Endothelial cell of umbilical vein (primary cell): ENCODE data around the gene PRG2. TPM values are rescaled to one million over a fixed set of nuclear protein-coding genes. Genes with fewer than 3 reads are reported as not detected.

Experiments used
- BruUV-seq: library from RNA; stranded (reverse); fragments of 400-500 nt; replicated peaks from 2 replicates; lab custom pipeline; 2021; lab: Mats Ljungman, UMichigan
- CTCF ChIA-PET: fragments of 300-600, 350-600 bp; sonication (Branson Sonifier 250); formaldehyde crosslinking; loops from one replicate; lab custom pipeline; 2021; ENCODE audit warnings: antibody characterized with exemption, inconsistent platforms; lab: Charles Lee
- POLR2A ChIA-PET: fragments of 300-600, 350-600 bp; sonication (Branson Sonifier 250); formaldehyde crosslinking; loops from one replicate; lab custom pipeline; 2021; ENCODE audit warnings: antibody characterized with exemption, inconsistent platforms; lab: Charles Lee
- DNase-seq: peaks from one replicate; pipeline ENCODE4 v3.0.0-alpha.2; 2011; ENCODE audit warnings: low read depth, low spot score
- FAIRE-seq: peaks from 2 replicates; lab custom pipeline; 2011; peaks lifted over from hg19 to GRCh38; lab: Jason Lieb, UNC
- H2AFZ ChIP-seq: 2 replicates; pipeline ENCODE4 v1.6.0; 2012; ENCODE audit warnings: low read depth, low read length, control low read depth, inconsistent platforms
- H3K27ac ChIP-seq: 2 replicates; pipeline ENCODE4 v1.5.1; 2011; ENCODE audit warnings: low read depth, mild to moderate bottlenecking, control low read depth, low read length, moderate library complexity; ENCODE audit not compliant: insufficient read depth
- H3K27me3 ChIP-seq, 2 experiments: 2 replicates each; pipeline versions ENCODE4 v1.6.0 to v1.6.1; 2011; ENCODE audit warnings: low read length in 2 of 2, mixed read lengths in 1 of 2; ENCODE audit not compliant: control insufficient read depth in 2 of 2, insufficient read depth in 2 of 2
- H3K36me3 ChIP-seq, 2 experiments: 2 replicates in 1 of 2; 3 replicates in 1 of 2; pipeline ENCODE4 v1.5.1; 2011; ENCODE audit warnings: low read length in 2 of 2, mild to moderate bottlenecking in 1 of 2, moderate library complexity in 1 of 2; ENCODE audit not compliant: control insufficient read depth in 2 of 2, insufficient read depth in 2 of 2; ENCODE audit errors: extremely low read depth in 1 of 2
- H3K4me1 ChIP-seq: 3 replicates; pipeline ENCODE4 v1.5.1; 2011; ENCODE audit warnings: mild to moderate bottlenecking, low read length; ENCODE audit not compliant: control insufficient read depth, insufficient read depth; ENCODE audit errors: extremely low read depth
- H3K4me2 ChIP-seq: 2 replicates; pipeline ENCODE4 v1.6.1; 2011; ENCODE audit warnings: low read length, control low read depth, mixed read lengths; ENCODE audit not compliant: insufficient read depth
- H3K4me3 ChIP-seq, 3 experiments: fragments of 200-600 bp in 1 of 3; sonication (generic), shearing (Covaris generic) in 1 of 3; replicated peaks in 1 of 3; 2 replicates each; pipeline ENCODE4 v1.5.1; 2011 to 2016; ENCODE audit warnings: control low read depth in 3 of 3, low read length in 3 of 3, mild to moderate bottlenecking in 2 of 3, inconsistent platforms in 1 of 3, low read depth in 1 of 3, moderate library complexity in 1 of 3; ENCODE audit not compliant: insufficient read depth in 1 of 3
- H3K79me2 ChIP-seq: 2 replicates; pipeline ENCODE4 v1.6.0; 2012; ENCODE audit warnings: low read length, inconsistent platforms; ENCODE audit not compliant: control insufficient read depth, insufficient read depth
- H3K9ac ChIP-seq: replicated peaks from 2 replicates; pipeline ENCODE3; 2011; ENCODE audit warnings: low read length, control low read depth; ENCODE audit not compliant: insufficient read depth; ENCODE audit errors: extremely low read depth
- H3K9me1 ChIP-seq: replicated peaks from 3 replicates; pipeline ENCODE4 v1.6.0; 2011; ENCODE audit warnings: mild to moderate bottlenecking, low read length; ENCODE audit not compliant: control insufficient read depth, insufficient read depth; ENCODE audit errors: extremely low read depth
- H3K9me3 ChIP-seq: replicated peaks from 2 replicates; pipeline ENCODE4 v1.5.1; 2012; ENCODE audit warnings: low read length, inconsistent platforms; ENCODE audit not compliant: control insufficient read depth, insufficient read depth
- H4K20me1 ChIP-seq: replicated peaks from 2 replicates; pipeline ENCODE3; 2011; ENCODE audit warnings: mild to moderate bottlenecking, low read length; ENCODE audit not compliant: control insufficient read depth, insufficient read depth; ENCODE audit errors: extremely low read depth
- EZH2 ChIP-seq: IDR thresholded peaks from 2 replicates; pipeline ENCODE4 v1.6.1; 2012; ENCODE audit warnings: borderline replicate concordance, low read depth, mild to moderate bottlenecking, moderate library complexity, low read length, inconsistent platforms; ENCODE audit not compliant: severe bottlenecking
- FOS ChIP-seq: IDR thresholded peaks from 2 replicates; pipeline ENCODE4 v1.6.1; 2011; ENCODE audit warnings: mild to moderate bottlenecking, low read length, moderate library complexity, borderline replicate concordance; ENCODE audit not compliant: insufficient read depth
- GATA2 ChIP-seq: IDR thresholded peaks from 2 replicates; pipeline ENCODE4 v1.7.0; 2011; ENCODE audit warnings: low read depth, mild to moderate bottlenecking, moderate library complexity, mixed read lengths, low read length; ENCODE audit not compliant: insufficient read length, insufficient read depth
- JUN ChIP-seq: IDR thresholded peaks from 2 replicates; pipeline ENCODE4 v1.6.1; 2011; ENCODE audit warnings: borderline replicate concordance, low read depth; ENCODE audit not compliant: insufficient read length, insufficient read depth
- MYC ChIP-seq: IDR thresholded peaks from one replicate; pipeline ENCODE4 v1.6.1; 2011; ENCODE audit warnings: mild to moderate bottlenecking, low read depth, low read length
- POLR2A ChIP-seq: IDR thresholded peaks from 2 replicates; pipeline ENCODE4 v1.6.1; 2012; ENCODE audit warnings: low read depth, mild to moderate bottlenecking, control low read depth, low read length
- POLR2AphosphoS5 ChIP-seq: IDR thresholded peaks from 2 replicates; pipeline ENCODE4 v1.6.1; 2012; ENCODE audit warnings: low read depth, mild to moderate bottlenecking, control low read depth, low read length, moderate library complexity; ENCODE audit not compliant: insufficient read depth
- dilution Hi-C: fragments of 300-500 bp; cut with MboI; formaldehyde crosslinking; loops from one replicate; pipeline ENCODE4 v1.15.0; 2019; ENCODE audit warnings: low sequenced_read_pairs; ENCODE audit not compliant: extremely low pct_ligation_motif_present
- intact Hi-C: fragments of 100-400 bp; cut with micrococcal nuclease; formaldehyde crosslinking; loops from one replicate; pipeline ENCODE4 v1.10.0; 2022
- polyA plus RNA-seq, 4 experiments: library from polyadenylated mRNA; depleted of rRNA in 3 of 4; stranded (reverse) in 3 of 4; unstranded in 1 of 4; fragments of >200 nt; gene quantifications; 2 replicates each; pipeline versions ENCODE4 v1.2.1 to v1.2.3, GENCODE V29; 2011 to 2012; ENCODE audit warnings: missing spikeins in 1 of 4
- total RNA-seq: library from RNA; stranded (reverse); gene quantifications from 2 replicates; pipeline ENCODE4 v1.2.3, GENCODE V29; 2021
- TF ChIP-seq, protein P1 (sequence below): IDR thresholded peaks from 2 replicates; pipeline ENCODE4 v1.6.1; 2011; ENCODE audit not compliant: insufficient read depth, insufficient read length
- TF ChIP-seq, protein P2 (sequence below), 2 donors: IDR thresholded peaks; 1 replicate in 1 of 2; 2 replicates in 1 of 2; pipeline ENCODE4 v1.5.1; 2011; ENCODE audit warnings: low read length in 2 of 2, mild to moderate bottlenecking in 2 of 2, moderate library complexity in 2 of 2, control low read depth in 1 of 2, inconsistent platforms in 1 of 2, low read depth in 1 of 2; ENCODE audit not compliant: insufficient read depth in 1 of 2; ENCODE audit errors: extremely low read depth in 1 of 2

The PRG2 gene
- total and polyA plus RNA-seq, 2 donors (not counting 3 experiments of a cell fraction or from before 2014, with no cell fraction given) = 0.08 to 0.55 TPM

- Histone ChIP-seq H3K4me3 (no peak overlapping the region), H3K4me2 (no peak overlapping the region), H2AFZ (no peak overlapping the region), H3K27ac (no peak overlapping the region), H3K9me1 (no peaks in the 10 kb centered on the region), H3K79me2 (no peaks in the 10 kb centered on the region), H3K9ac (no peak overlapping the region), H4K20me1 (no peaks in the 10 kb centered on the region), H3K9me3 (no peaks in the 10 kb centered on the region), H3K27me3 (no peaks in the 10 kb centered on the region), H3K4me1 (no peaks in the 10 kb centered on the region), H3K36me3 (no peaks in the 10 kb centered on the region)
- dilution Hi-C loops (no loop called here), intact Hi-C loops (loop anchor here (1.0 to 5.0 kb wide), 3 partner anchors 59 to 1174 kb away; no protein-coding TSS in a partner anchor)
- FAIRE-seq (no peak), DNase-seq (no peak)
- TF ChIP-seq, protein P1, sequence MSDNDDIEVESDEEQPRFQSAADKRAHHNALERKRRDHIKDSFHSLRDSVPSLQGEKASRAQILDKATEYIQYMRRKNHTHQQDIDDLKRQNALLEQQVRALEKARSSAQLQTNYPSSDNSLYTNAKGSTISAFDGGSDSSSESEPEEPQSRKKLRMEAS = no peak
- TF ChIP-seq, protein P2, sequence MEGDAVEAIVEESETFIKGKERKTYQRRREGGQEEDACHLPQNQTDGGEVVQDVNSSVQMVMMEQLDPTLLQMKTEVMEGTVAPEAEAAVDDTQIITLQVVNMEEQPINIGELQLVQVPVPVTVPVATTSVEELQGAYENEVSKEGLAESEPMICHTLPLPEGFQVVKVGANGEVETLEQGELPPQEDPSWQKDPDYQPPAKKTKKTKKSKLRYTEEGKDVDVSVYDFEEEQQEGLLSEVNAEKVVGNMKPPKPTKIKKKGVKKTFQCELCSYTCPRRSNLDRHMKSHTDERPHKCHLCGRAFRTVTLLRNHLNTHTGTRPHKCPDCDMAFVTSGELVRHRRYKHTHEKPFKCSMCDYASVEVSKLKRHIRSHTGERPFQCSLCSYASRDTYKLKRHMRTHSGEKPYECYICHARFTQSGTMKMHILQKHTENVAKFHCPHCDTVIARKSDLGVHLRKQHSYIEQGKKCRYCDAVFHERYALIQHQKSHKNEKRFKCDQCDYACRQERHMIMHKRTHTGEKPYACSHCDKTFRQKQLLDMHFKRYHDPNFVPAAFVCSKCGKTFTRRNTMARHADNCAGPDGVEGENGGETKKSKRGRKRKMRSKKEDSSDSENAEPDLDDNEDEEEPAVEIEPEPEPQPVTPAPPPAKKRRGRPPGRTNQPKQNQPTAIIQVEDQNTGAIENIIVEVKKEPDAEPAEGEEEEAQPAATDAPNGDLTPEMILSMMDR (IDR thresholded peaks at IDR 0.05; ENCODE audit: extremely low read depth in 1 of 2, insufficient read depth in 1 of 2, low read depth in 1 of 2, low read length in 2 of 2) = no peak
- no peak for TF ChIP-seq POLR2AphosphoS5
- no peak for TF ChIP-seq FOS
- no peak for TF ChIP-seq GATA2
- no peak for TF ChIP-seq POLR2A
- no peak for TF ChIP-seq MYC
- TF ChIP-seq EZH2 = no peak
- TF ChIP-seq JUN = no peak
- BruUV-seq = no TSS peak
- CTCF ChIA-PET = interaction anchor here (1.3 to 2.3 kb wide), 2 partner anchors 111 to 178 kb away, joined by 4 to 5 read pairs; partner anchors contain the start of gene RTN4RL2
- POLR2A ChIA-PET = no interaction called here
Observed at GRCh38 chr11:57348636-57349313, 41.7 kb downstream of the PRG2 start.
